SU-DHL-6 (cell line): ENCODE results near the gene PLEKHB2.

ENCODE experiments used
- EZH2phosphoT487 ChIP-seq: fragments of 200-600 bp; sonication (generic), shearing (Covaris generic); conservative IDR thresholded peaks from 2 replicates; pipeline ENCODE4 v1.6.1; 2018; ENCODE audit warnings: mild to moderate bottlenecking, antibody characterized with exemption, low read length, moderate library complexity, mixed read lengths
- TF ChIP-seq, protein P1 (sequence below): fragments of 200-600 bp; sonication (generic); IDR thresholded peaks from one replicate; pipeline ENCODE4 v1.5.1; 2017; ENCODE audit warnings: antibody characterized with exemption, mild to moderate bottlenecking, low read length, moderate library complexity; ENCODE audit not compliant: insufficient read depth, poor library complexity, severe bottlenecking

GRCh38 chr2:131093006-131093695, 12.0 kb upstream of the PLEKHB2 start, which contains the start of gene FAM168B:
- TF ChIP-seq, protein P1, sequence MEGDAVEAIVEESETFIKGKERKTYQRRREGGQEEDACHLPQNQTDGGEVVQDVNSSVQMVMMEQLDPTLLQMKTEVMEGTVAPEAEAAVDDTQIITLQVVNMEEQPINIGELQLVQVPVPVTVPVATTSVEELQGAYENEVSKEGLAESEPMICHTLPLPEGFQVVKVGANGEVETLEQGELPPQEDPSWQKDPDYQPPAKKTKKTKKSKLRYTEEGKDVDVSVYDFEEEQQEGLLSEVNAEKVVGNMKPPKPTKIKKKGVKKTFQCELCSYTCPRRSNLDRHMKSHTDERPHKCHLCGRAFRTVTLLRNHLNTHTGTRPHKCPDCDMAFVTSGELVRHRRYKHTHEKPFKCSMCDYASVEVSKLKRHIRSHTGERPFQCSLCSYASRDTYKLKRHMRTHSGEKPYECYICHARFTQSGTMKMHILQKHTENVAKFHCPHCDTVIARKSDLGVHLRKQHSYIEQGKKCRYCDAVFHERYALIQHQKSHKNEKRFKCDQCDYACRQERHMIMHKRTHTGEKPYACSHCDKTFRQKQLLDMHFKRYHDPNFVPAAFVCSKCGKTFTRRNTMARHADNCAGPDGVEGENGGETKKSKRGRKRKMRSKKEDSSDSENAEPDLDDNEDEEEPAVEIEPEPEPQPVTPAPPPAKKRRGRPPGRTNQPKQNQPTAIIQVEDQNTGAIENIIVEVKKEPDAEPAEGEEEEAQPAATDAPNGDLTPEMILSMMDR: no peak
- TF ChIP-seq EZH2phosphoT487: no peak
